ENCODE data around the gene MITF. TPM values are rescaled to one million over a fixed set of nuclear protein-coding genes. Genes with fewer than 3 reads are reported as not detected.

Gene MITF
- total RNA-seq, 1 donor, result 11.6 TPM

DNA sequence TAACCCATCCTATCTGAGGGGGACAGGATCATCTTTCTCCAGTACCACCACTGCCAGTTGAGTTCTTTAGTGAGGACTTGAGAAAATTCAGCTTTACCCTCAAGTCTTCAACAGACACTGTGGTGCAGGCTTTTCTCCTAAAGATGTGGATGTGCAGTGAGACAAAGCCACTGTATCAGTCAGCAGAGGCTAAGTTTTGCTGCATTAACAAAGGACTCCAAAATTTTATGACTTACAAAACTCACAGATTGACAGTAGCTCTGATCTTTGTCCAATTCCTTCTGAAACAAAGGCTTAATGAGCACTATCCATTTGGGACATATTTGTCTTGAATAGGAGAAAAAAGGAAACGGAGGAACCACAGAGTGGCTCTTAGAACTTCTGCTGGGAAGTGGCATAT lies 87.9 kb downstream of the MITF start:
- Histone ChIP-seq H3K4me2 (ENCODE audit: insufficient read depth, low read length) (no peak overlapping the region), H3K27ac (ENCODE audit: low read depth, low read length) (no peak overlapping the region), H3K9me3 (ENCODE audit: low read depth, low read length) (no peaks in the 10 kb centered on the region), H3K27me3 (ENCODE audit: insufficient read depth, low read length) (no peaks in the 10 kb centered on the region), H3K4me3 (ENCODE audit: insufficient read depth, low read length) (no peak overlapping the region), H3K4me1 (ENCODE audit: insufficient read depth, low read length) (no peaks in the 10 kb centered on the region), H3K79me2 (ENCODE audit: insufficient read depth, low read length) (no peaks in the 10 kb centered on the region), H4K20me1 (ENCODE audit: insufficient read depth, low read length) (no peaks in the 10 kb centered on the region), H3K36me3 (ENCODE audit: insufficient read depth, low read length) (no peaks in the 10 kb centered on the region), H2AFZ (ENCODE audit: low read length) (no peak overlapping the region)
- no peak for DNase-seq (ENCODE audit: insufficient read length, low spot score, missing footprints)
- TF ChIP-seq CTCF (IDR thresholded peaks at IDR 0.05; ENCODE audit: extremely low read depth, low read depth, low read length), result no peak

DNA sequence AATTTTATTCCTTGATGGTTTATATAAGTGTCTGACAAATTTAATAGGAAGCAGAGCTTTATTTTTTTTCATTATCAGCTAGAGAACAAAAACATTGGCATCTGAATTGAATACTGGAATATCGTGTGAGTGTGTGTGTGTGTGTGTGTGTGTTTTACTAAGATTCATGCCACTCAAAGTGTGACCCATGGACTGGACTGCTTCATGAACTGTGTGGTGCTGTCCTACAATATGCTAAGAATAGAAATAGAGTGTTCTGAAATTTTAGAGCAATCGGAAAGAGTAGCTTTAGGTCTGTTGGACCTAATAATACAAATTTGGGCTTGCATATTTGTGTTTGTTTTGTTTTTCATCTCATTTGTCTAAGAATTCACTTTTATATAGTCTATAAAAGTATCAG lies 89.6 kb downstream of the MITF start:
- Histone ChIP-seq H3K4me1 (ENCODE audit: insufficient read depth, low read length) (no peaks in the 10 kb centered on the region), H4K20me1 (ENCODE audit: insufficient read depth, low read length) (no peaks in the 10 kb centered on the region), H3K79me2 (ENCODE audit: insufficient read depth, low read length) (no peaks in the 10 kb centered on the region), H2AFZ (ENCODE audit: low read length) (no peak overlapping the region), H3K27ac (ENCODE audit: low read depth, low read length) (no peak overlapping the region), H3K27me3 (ENCODE audit: insufficient read depth, low read length) (no peaks in the 10 kb centered on the region), H3K9me3 (ENCODE audit: low read depth, low read length) (no peaks in the 10 kb centered on the region), H3K4me2 (ENCODE audit: insufficient read depth, low read length) (no peak overlapping the region), H3K4me3 (ENCODE audit: insufficient read depth, low read length) (no peak overlapping the region), H3K36me3 (ENCODE audit: insufficient read depth, low read length) (no peaks in the 10 kb centered on the region)
- no peak for TF ChIP-seq CTCF (IDR thresholded peaks at IDR 0.05; ENCODE audit: extremely low read depth, low read depth, low read length)
- no peak for DNase-seq (ENCODE audit: insufficient read length, low spot score, missing footprints)

DNA sequence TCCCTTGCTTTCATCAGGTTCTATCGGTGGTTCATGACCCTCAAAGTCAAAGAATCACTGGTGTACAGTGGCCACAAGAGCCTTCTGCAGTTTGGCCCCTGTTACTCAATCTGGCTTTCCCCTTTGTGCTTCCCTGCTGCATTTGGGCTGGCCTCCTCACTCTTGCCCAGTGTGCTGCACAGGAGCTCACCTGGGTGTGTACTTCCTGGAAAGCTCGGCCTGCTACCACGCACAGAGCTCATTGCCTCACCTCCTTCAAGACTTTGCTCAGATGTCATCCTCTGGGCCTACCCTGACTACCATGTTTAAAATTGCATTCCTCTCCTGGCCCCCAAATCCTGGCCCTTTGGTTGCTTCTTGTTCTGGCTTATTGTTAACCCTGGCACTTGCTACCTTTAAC lies 90.9 kb downstream of the MITF start:
- Histone ChIP-seq H3K4me1 (ENCODE audit: insufficient read depth, low read length) (no peaks in the 10 kb centered on the region), H3K27ac (ENCODE audit: low read depth, low read length) (no peak overlapping the region), H2AFZ (ENCODE audit: low read length) (no peak overlapping the region), H3K36me3 (ENCODE audit: insufficient read depth, low read length) (no peaks in the 10 kb centered on the region), H3K79me2 (ENCODE audit: insufficient read depth, low read length) (no peaks in the 10 kb centered on the region), H3K4me3 (ENCODE audit: insufficient read depth, low read length) (no peak overlapping the region), H4K20me1 (ENCODE audit: insufficient read depth, low read length) (no peaks in the 10 kb centered on the region), H3K9me3 (ENCODE audit: low read depth, low read length) (no peaks in the 10 kb centered on the region), H3K4me2 (ENCODE audit: insufficient read depth, low read length) (no peak overlapping the region), H3K27me3 (ENCODE audit: insufficient read depth, low read length) (no peaks in the 10 kb centered on the region)
- no peak for TF ChIP-seq CTCF (IDR thresholded peaks at IDR 0.05; ENCODE audit: extremely low read depth, low read depth, low read length)
- DNase-seq (ENCODE audit: insufficient read length, low spot score, missing footprints), result no peak

DNA sequence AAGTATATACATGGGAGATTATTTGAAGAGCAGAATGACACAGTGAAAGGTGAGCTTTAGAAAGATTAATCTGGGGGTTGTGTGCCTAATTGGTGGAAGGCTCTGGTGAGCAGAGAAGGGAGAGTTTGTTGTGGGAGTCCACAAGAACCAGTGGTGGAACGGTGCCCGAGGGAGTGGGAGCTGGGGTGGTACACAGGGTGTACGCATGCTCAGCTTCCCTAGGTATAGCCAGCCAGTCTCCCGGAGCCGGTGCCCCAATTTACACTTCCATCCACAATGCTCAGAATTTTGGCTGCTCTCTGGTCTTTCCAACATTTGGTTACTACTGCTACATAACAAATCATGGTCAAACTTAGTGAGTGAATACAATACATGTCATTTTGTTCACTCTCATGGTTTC lies 92.5 kb downstream of the MITF start:
- Histone ChIP-seq H3K79me2 (ENCODE audit: insufficient read depth, low read length) (no peaks in the 10 kb centered on the region), H3K4me2 (ENCODE audit: insufficient read depth, low read length) (no peak overlapping the region), H3K36me3 (ENCODE audit: insufficient read depth, low read length) (no peaks in the 10 kb centered on the region), H2AFZ (ENCODE audit: low read length) (no peak overlapping the region), H3K27ac (ENCODE audit: low read depth, low read length) (no peak overlapping the region), H3K27me3 (ENCODE audit: insufficient read depth, low read length) (no peaks in the 10 kb centered on the region), H4K20me1 (ENCODE audit: insufficient read depth, low read length) (no peaks in the 10 kb centered on the region), H3K9me3 (ENCODE audit: low read depth, low read length) (no peaks in the 10 kb centered on the region), H3K4me3 (ENCODE audit: insufficient read depth, low read length) (no peak overlapping the region), H3K4me1 (ENCODE audit: insufficient read depth, low read length) (no peaks in the 10 kb centered on the region)
- DNase-seq (ENCODE audit: insufficient read length, low spot score, missing footprints), result no peak
- no peak for TF ChIP-seq CTCF (IDR thresholded peaks at IDR 0.05; ENCODE audit: extremely low read depth, low read depth, low read length)

Data from osteoblast (primary cell).